K562 (cell line): ENCODE measurements around the gene UBE2D3.

Experiments
- CTCF ChIP-seq, 3 experiments: IDR thresholded peaks in 2 of 3; conservative IDR thresholded peaks in 1 of 3; 2 replicates each; pipeline ENCODE4 v1.5.1; 2011 to 2012; ENCODE audit warnings: low read length in 3 of 3, mild to moderate bottlenecking in 3 of 3, control low read depth in 2 of 3, improper control_type of control experiment in 1 of 3, inconsistent platforms in 1 of 3, low read depth in 1 of 3, mixed read lengths in 1 of 3, moderate library complexity in 1 of 3; ENCODE audit not compliant: insufficient read depth in 2 of 3
- ETV1 ChIP-seq: fragments of 450-650 bp; conservative IDR thresholded peaks from 2 replicates; pipeline ENCODE4 v1.6.1; 2016; ENCODE audit warnings: missing genetic modification characterization, control low read depth, low read depth, missing compliant biosample characterization
- FOXJ3 ChIP-seq: sonication (generic); formaldehyde crosslinking; IDR thresholded peaks from 2 replicates; pipeline ENCODE4 v1.4.0; 2020; ENCODE audit warnings: mild to moderate bottlenecking, missing genetic modification reagents
- PPARD ChIP-seq: fragments of 250-450 bp; sonication (Bioruptor Pico); IDR thresholded peaks from 2 replicates; pipeline ENCODE4 v1.8.0; 2022; ENCODE audit warnings: inconsistent platforms, mild to moderate bottlenecking, moderate library complexity
- RNF2 ChIP-seq: sonication (generic); IDR thresholded peaks from 2 replicates; pipeline ENCODE4 v1.6.1; 2016
- SETDB1 ChIP-seq: IDR thresholded peaks from one replicate; pipeline ENCODE4 v1.6.1; 2012; ENCODE audit warnings: low read length, control low read depth, inconsistent platforms
- SRSF9 ChIP-seq: fragments of 200-400 bp; formaldehyde crosslinking; IDR thresholded peaks from 2 replicates; pipeline ENCODE4 v1.6.1; 2017; ENCODE audit warnings: low read depth, low read length, borderline replicate concordance
- TBL1XR1 ChIP-seq, 2 experiments: IDR thresholded peaks; 2 replicates each; pipeline ENCODE4 v1.6.1; 2012; ENCODE audit warnings: improper control_type of control experiment in 2 of 2, low read length in 2 of 2, mild to moderate bottlenecking in 1 of 2
- ZNF785 ChIP-seq: fragments of 250-450 bp; sonication (Bioruptor Pico); IDR thresholded peaks from 2 replicates; pipeline ENCODE4 v1.4.0; 2020; ENCODE audit warnings: mild to moderate bottlenecking

DNA sequence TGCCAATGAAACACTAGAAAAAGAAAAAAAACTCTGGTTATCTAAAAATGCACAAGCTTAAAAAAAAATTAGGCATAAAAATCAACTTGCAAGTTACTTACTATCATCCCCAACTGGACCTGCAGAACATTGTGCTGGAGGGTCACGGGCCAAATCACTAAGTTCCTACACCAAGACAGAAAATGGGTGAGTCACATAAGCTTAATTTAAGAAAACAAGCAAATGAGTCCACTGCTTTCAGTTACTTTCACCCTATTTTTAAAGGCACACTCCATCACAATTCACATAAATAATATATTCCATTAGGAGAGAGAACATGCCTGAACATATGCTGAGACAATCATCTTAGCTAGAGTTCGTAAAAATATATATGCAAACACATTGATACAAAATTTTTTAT is 17.7 kb downstream of the UBE2D3 start:
- TF ChIP-seq CTCF (IDR thresholded peaks at IDR 0.05 in 2 of 3, conservative IDR thresholded peaks at IDR 0.05 in 1 of 3; ENCODE audit: insufficient read depth in 2 of 3, low read depth in 1 of 3, low read length in 3 of 3), result no peak
- TF ChIP-seq SRSF9, result no peak
- no peak for TF ChIP-seq SETDB1
- no peak for TF ChIP-seq FOXJ3 (CRISPR knock-in tag)
- TF ChIP-seq PPARD (CRISPR knock-in tag), result no peak
- TF ChIP-seq ETV1 (tag), result no peak
- TF ChIP-seq RNF2, result no peak
- TF ChIP-seq TBL1XR1 (IDR thresholded peaks at IDR 0.05; ENCODE audit: low read length in 2 of 2), result no peak
- TF ChIP-seq ZNF785 (CRISPR knock-in tag), result no peak
